HepG2 (cell line): ENCODE measurements around the gene NEIL1. TPM values are rescaled to one million over a fixed set of nuclear protein-coding genes. Genes with fewer than 3 reads are reported as not detected.
"Not testable (repeated sequence)": the region's sequence is repeated elsewhere in the genome, so short reads cannot be mapped to it uniquely, and the experiment has no call there.

ENCODE experiments used
- ATAC-seq: fragments of 200-7000 bp; cut with Tn5 transposase; 3 replicates; pipeline ENCODE4 v1.9.1; 2020; ENCODE audit warnings: mild to moderate bottlenecking, moderate library complexity
- BruUV-seq: library from RNA; stranded (reverse); fragments of 400-500 nt; replicated peaks from 2 replicates; lab custom pipeline; 2021; lab: Mats Ljungman, UMichigan
- CTCF ChIA-PET: fragments of 300-600 bp; formaldehyde crosslinking; extraction: SDS; loops from one replicate; lab custom pipeline; 2021; ENCODE audit warnings: low total read pairs, inconsistent platforms, low intra/inter-chr PET ratio; lab: Yijun Ruan, JAX
- POLR2A ChIA-PET: fragments of 350-600 bp; sonication (Branson Sonifier 250); formaldehyde crosslinking; loops from one replicate; lab custom pipeline; 2020; ENCODE audit warnings: antibody characterized with exemption, inconsistent platforms; lab: Yijun Ruan, JAX
- DNase-seq: peaks from one replicate; pipeline ENCODE4 v3.0.0-alpha.2; 2015; ENCODE audit warnings: low spot score
- FAIRE-seq: peaks from 3 replicates; lab custom pipeline; 2011; peaks lifted over from hg19 to GRCh38; lab: Jason Lieb, UNC
- H2AFZ ChIP-seq: one replicate; pipeline ENCODE4 v1.6.1; 2011; ENCODE audit warnings: low read length, inconsistent platforms
- H3K27ac ChIP-seq: fragments of 300-600 bp; 3 replicates; pipeline ENCODE4 v1.8.0; 2011; ENCODE audit warnings: mixed run types, mild to moderate bottlenecking, mixed read lengths, low read length, inconsistent platforms; ENCODE audit not compliant: insufficient read depth; ENCODE audit errors: extremely low read length
- H3K27me3 ChIP-seq, 2 experiments: fragments of 200-600 bp in 1 of 2; 2 replicates in 1 of 2; 3 replicates in 1 of 2; pipeline versions ENCODE4 v1.6.0 to v1.8.0; 2011; ENCODE audit warnings: low read length in 2 of 2, mild to moderate bottlenecking in 2 of 2, moderate library complexity in 2 of 2, inconsistent platforms in 1 of 2; ENCODE audit not compliant: insufficient read depth in 2 of 2, control insufficient read depth in 1 of 2
- H3K36me3 ChIP-seq, 2 experiments: fragments of 200-600 bp in 1 of 2; replicated peaks in 1 of 2; 2 replicates in 1 of 2; 3 replicates in 1 of 2; pipeline versions ENCODE4 v1.5.1 to v1.8.0; 2011; ENCODE audit warnings: low read length in 2 of 2, inconsistent platforms in 1 of 2; ENCODE audit not compliant: insufficient read depth in 2 of 2, control insufficient read depth in 1 of 2
- H3K4me1 ChIP-seq: 2 replicates; pipeline ENCODE4 v1.5.1; 2012; ENCODE audit warnings: low read length, inconsistent platforms; ENCODE audit not compliant: insufficient read depth
- H3K4me2 ChIP-seq: 2 replicates; pipeline ENCODE4 v1.6.0; 2011; ENCODE audit warnings: low read depth, low read length, inconsistent platforms
- H3K4me3 ChIP-seq, 3 experiments: fragments of 200-600 bp in 1 of 3; sonication (generic), shearing (Covaris generic) in 1 of 3; replicated peaks in 1 of 3; 2 replicates each; pipeline ENCODE4 v1.5.1; 2011 to 2016; ENCODE audit warnings: low read length in 3 of 3, inconsistent platforms in 2 of 3, low read depth in 2 of 3, mild to moderate bottlenecking in 2 of 3, control low read depth in 1 of 3, mixed read lengths in 1 of 3; ENCODE audit not compliant: insufficient read depth in 1 of 3
- H3K79me2 ChIP-seq: one replicate; pipeline ENCODE4 v1.6.1; 2011; ENCODE audit warnings: low read length, inconsistent platforms; ENCODE audit not compliant: insufficient read depth
- H3K9ac ChIP-seq: 2 replicates; pipeline ENCODE4 v1.6.0; 2011; ENCODE audit warnings: mild to moderate bottlenecking, low read depth, low read length, inconsistent platforms; ENCODE audit not compliant: insufficient read depth
- H3K9me3 ChIP-seq: 2 replicates; pipeline ENCODE4 v1.5.1; 2012; ENCODE audit warnings: mild to moderate bottlenecking, low read length
- H4K20me1 ChIP-seq: 2 replicates; pipeline ENCODE4 v1.6.0; 2011; ENCODE audit warnings: inconsistent platforms, mild to moderate bottlenecking, low read length, moderate library complexity; ENCODE audit not compliant: insufficient read depth
- CEBPB ChIP-seq: IDR thresholded peaks from 2 replicates; pipeline ENCODE4 v1.6.1; 2011; ENCODE audit warnings: low read depth, low read length, improper control_type of control experiment, borderline replicate concordance
- CEBPG ChIP-seq: IDR thresholded peaks from 2 replicates; pipeline ENCODE4 v1.6.1; 2016
- DBP ChIP-seq: sonication (generic); formaldehyde crosslinking; IDR thresholded peaks from 2 replicates; pipeline ENCODE4 v1.4.0; 2020; ENCODE audit warnings: missing genetic modification reagents; ENCODE audit errors: not compliant biosample characterization
- ISL2 ChIP-seq: sonication (generic); formaldehyde crosslinking; IDR thresholded peaks from 2 replicates; pipeline ENCODE4 v1.5.0; 2020; ENCODE audit warnings: missing genetic modification reagents
- MTA1 ChIP-seq: sonication (generic); formaldehyde crosslinking; IDR thresholded peaks from 2 replicates; pipeline ENCODE4 v1.4.0; 2020; ENCODE audit warnings: missing genetic modification reagents, mild to moderate bottlenecking, borderline replicate concordance
- MXD4 ChIP-seq: IDR thresholded peaks from 2 replicates; pipeline ENCODE4 v1.6.1; 2016; ENCODE audit warnings: mild to moderate bottlenecking, missing biosample characterization, missing genetic modification reagents
- NR2F1 ChIP-seq, 2 experiments: fragments of 450-650 bp in 1 of 2; formaldehyde crosslinking in 1 of 2; IDR thresholded peaks; 2 replicates each; pipeline versions ENCODE4 v1.5.0 to v1.6.1; 2016 to 2020; ENCODE audit warnings: mild to moderate bottlenecking in 1 of 2, missing compliant biosample characterization in 1 of 2, missing genetic modification reagents in 1 of 2, moderate library complexity in 1 of 2
- SMARCC2 ChIP-seq: fragments of 450-650 bp; IDR thresholded peaks from 2 replicates; pipeline ENCODE4 v1.6.1; 2017; ENCODE audit warnings: antibody characterized with exemption, mild to moderate bottlenecking
- TEAD2 ChIP-seq: sonication (generic); formaldehyde crosslinking; IDR thresholded peaks from 2 replicates; pipeline ENCODE4 v1.9.0; 2021; ENCODE audit warnings: missing genetic modification reagents
- ZFY ChIP-seq: sonication (generic); formaldehyde crosslinking; IDR thresholded peaks from 2 replicates; pipeline ENCODE4 v1.4.0; 2020; ENCODE audit warnings: missing genetic modification reagents
- ZNF513 ChIP-seq: sonication (generic); formaldehyde crosslinking; conservative IDR thresholded peaks from 2 replicates; pipeline ENCODE4 v1.5.0; 2020; ENCODE audit warnings: missing genetic modification reagents
- ZNF605 ChIP-seq: sonication (generic); formaldehyde crosslinking; IDR thresholded peaks from 2 replicates; pipeline ENCODE4 v1.8.0; 2022; ENCODE audit warnings: mild to moderate bottlenecking, missing genetic modification reagents
- ZNF691 ChIP-seq: sonication (generic); formaldehyde crosslinking; IDR thresholded peaks from 2 replicates; pipeline ENCODE4 v1.4.0; 2020; ENCODE audit warnings: missing genetic modification reagents, low read depth, mild to moderate bottlenecking, borderline replicate concordance
- WGBS: methylation state at CpG from one replicate; pipeline ENCODE4 v1.1.6; 2017; ENCODE audit warnings: low lambda C conversion rate; 5-methylcytosine and 5-hydroxymethylcytosine counted together
- in situ Hi-C: cut with HindIII; loops from 2 replicates; pipeline ENCODE4 v1.10.0; 2017; ENCODE audit warnings: low pct_unique_long_range_greater_than_20kb; ENCODE audit not compliant: extremely low pct_ligation_motif_present
- intact Hi-C: fragments of 100-400 bp; cut with micrococcal nuclease; formaldehyde crosslinking; loops from one replicate; pipeline ENCODE4 v1.10.0; 2022; ENCODE audit not compliant: unreplicated experiment
- polyA plus RNA-seq, 8 experiments: library from polyadenylated mRNA; depleted of rRNA in 3 of 8; stranded (reverse) in 7 of 8; unstranded in 1 of 8; fragments of >200 nt; fragmentation: Illumina TruSeq in 4 of 8; extraction: Trizol in 4 of 8; gene quantifications; 2 replicates each; pipeline versions ENCODE4 v1.2.1 to v1.2.3, GENCODE V29; 2011 to 2016; ENCODE audit warnings: low read depth in 4 of 8, missing spikeins in 1 of 8, mixed read lengths in 1 of 8; ENCODE audit not compliant: insufficient read depth in 1 of 8
- total RNA-seq, 5 experiments: library from RNA; depleted of rRNA; stranded (reverse); fragments of >200 nt; fragmentation: Illumina TruSeq; extraction: Trizol; gene quantifications; 2 replicates each; pipeline ENCODE4 v1.2.3, GENCODE V29; 2016; ENCODE audit warnings: low read depth in 1 of 5
- TF ChIP-seq, protein P1 (sequence below): sonication (generic); formaldehyde crosslinking; IDR thresholded peaks from 2 replicates; pipeline ENCODE4 v1.8.0; 2022; ENCODE audit warnings: mild to moderate bottlenecking, missing genetic modification reagents

Gene NEIL1
- total and polyA plus RNA-seq, 2 of the 13 experiments (the other 11 are each of a cell fraction or from before 2014, with no cell fraction given): 10.4 to 15.5 TPM

DNA sequence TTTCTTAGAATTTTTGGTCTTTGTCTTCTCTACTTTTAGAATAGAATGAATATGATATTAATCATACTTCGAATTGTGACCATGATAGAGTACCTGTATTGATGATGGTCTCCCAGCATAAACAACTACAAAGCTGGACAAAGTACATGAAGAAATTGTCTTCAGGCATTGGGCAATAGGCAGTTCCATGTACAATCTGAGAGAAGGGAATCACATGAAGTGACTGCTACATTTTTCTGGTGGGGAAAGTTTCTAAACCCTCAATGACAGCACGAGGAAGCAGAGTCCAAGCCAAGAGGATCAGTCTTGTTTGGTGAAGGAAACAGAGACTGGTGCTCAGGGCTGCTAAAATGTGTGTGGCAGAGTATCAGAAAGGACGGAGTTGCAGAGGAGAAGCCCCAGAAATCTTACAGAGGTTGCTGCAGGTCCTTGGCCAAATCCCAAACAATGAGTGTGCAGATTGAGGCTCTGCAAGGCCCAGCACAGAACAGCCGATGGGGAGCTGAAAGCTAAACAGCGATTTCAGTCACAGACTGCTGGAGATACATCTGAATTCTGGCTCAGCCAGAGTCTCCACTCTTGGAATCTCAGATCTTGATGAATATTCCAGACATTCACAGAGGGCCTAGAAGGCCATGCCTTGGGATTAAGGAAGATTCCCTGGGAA, 27.5 kb upstream of the NEIL1 start:
- H3K9me3 ChIP-seq, H2AFZ ChIP-seq, H3K27ac ChIP-seq, H3K36me3 ChIP-seq, FAIRE-seq, in situ Hi-C loops, intact Hi-C loops, ATAC-seq, H3K4me3 ChIP-seq, CTCF ChIA-PET, H4K20me1 ChIP-seq, H3K4me2 ChIP-seq, H3K27me3 ChIP-seq, H3K79me2 ChIP-seq, H3K9ac ChIP-seq, BruUV-seq, POLR2A ChIA-PET, DNase-seq: not testable (repeated sequence)
- 39% methylated on average over 4 of the region's 5 CpGs for WGBS
- H3K4me1 ChIP-seq: peaks cover 14% of the 10 kb centered on the region
- TF ChIP-seq CEBPB (peak; percentile 40; the same call in 1 of the 2 replicates), CEBPG (CRISPR knock-in tag) (0 out of 2 replicates have a peak, but pooled peaks have one; percentile 17)

- no peak overlapping the region for H3K4me2 ChIP-seq
- H4K20me1 ChIP-seq: no peaks in the 10 kb centered on the region
- ChIA-PET POLR2A (no interaction called here), CTCF (no interaction called here)
- FAIRE-seq: no peak
- in situ Hi-C loops (no loop called here), intact Hi-C loops (no loop called here)
- H3K9me3 ChIP-seq: no peaks in the 10 kb centered on the region
- WGBS: 30% methylated on average over 6 of the region's 6 CpGs
- peaks cover 0 to 2% of the 10 kb centered on the region in 2 experiments; a peak in 1 of 5 replicates for H3K27me3 ChIP-seq
- ATAC-seq: no peak
- H3K79me2 ChIP-seq: no peaks in the 10 kb centered on the region
- peaks cover 23% of the 10 kb centered on the region for H3K4me1 ChIP-seq
- BruUV-seq: no TSS peak
- no peak for DNase-seq
- no peak overlapping the region for H3K9ac ChIP-seq
- no peak overlapping the region for H3K27ac ChIP-seq
- no peak overlapping the region for H3K4me3 ChIP-seq
- no peaks in the 10 kb centered on the region for H3K36me3 ChIP-seq
- H2AFZ ChIP-seq: no peak overlapping the region
- TF ChIP-seq TEAD2 (CRISPR knock-in tag) (no peak), NR2F1 (CRISPR knock-in tag; IDR thresholded peaks at IDR 0.05) (no peak), ZNF691 (CRISPR knock-in tag) (no peak), MTA1 (CRISPR knock-in tag) (no peak), MXD4 (CRISPR knock-in tag) (no peak), ZFY (CRISPR knock-in tag) (no peak), ISL2 (CRISPR knock-in tag) (no peak), ZNF513 (CRISPR knock-in tag) (no peak), ZNF605 (CRISPR knock-in tag) (no peak), SMARCC2 (no peak), DBP (CRISPR knock-in tag) (no peak)
- TF ChIP-seq, protein P1, sequence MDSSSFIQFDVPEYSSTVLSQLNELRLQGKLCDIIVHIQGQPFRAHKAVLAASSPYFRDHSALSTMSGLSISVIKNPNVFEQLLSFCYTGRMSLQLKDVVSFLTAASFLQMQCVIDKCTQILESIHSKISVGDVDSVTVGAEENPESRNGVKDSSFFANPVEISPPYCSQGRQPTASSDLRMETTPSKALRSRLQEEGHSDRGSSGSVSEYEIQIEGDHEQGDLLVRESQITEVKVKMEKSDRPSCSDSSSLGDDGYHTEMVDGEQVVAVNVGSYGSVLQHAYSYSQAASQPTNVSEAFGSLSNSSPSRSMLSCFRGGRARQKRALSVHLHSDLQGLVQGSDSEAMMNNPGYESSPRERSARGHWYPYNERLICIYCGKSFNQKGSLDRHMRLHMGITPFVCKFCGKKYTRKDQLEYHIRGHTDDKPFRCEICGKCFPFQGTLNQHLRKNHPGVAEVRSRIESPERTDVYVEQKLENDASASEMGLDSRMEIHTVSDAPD: no peak
Measured at GRCh38 chr15:75321711-75322110, 25.1 kb upstream of the NEIL1 start.
